Lower leg skin (tissue), 4 donors: ENCODE results near the gene KIF26B. TPM values are rescaled to one million over a fixed set of nuclear protein-coding genes. Genes with fewer than 3 reads are reported as not detected.

Experiments
- DNase-seq, 2 donors: peaks; one replicate each; pipeline ENCODE4 v3.0.0-alpha.2; 2019; ENCODE audit warnings: low spot score in 2 of 2
- H3K4me3 ChIP-seq: fragments of 200-600 bp; sonication (generic); 2 replicates; pipeline ENCODE4 v1.5.1; 2017; ENCODE audit warnings: mild to moderate bottlenecking, low read depth; ENCODE audit not compliant: poor library complexity, severe bottlenecking
- CTCF ChIP-seq, 3 donors: fragments of 450-650 bp; IDR thresholded peaks; one replicate each; pipeline ENCODE4 v1.5.1; 2016; ENCODE audit warnings: antibody characterized with exemption in 3 of 3, mild to moderate bottlenecking in 3 of 3, moderate library complexity in 2 of 3
- POLR2A ChIP-seq, 2 donors: fragments of 450-650 bp; IDR thresholded peaks; one replicate each; pipeline ENCODE4 v1.6.1; 2016 to 2017; ENCODE audit warnings: antibody characterized with exemption in 2 of 2, mild to moderate bottlenecking in 1 of 2, moderate library complexity in 1 of 2
- WGBS, 2 donors: methylation state at CpG; one replicate each; pipeline ENCODE4 v1.1.5; 2018; 5-methylcytosine and 5-hydroxymethylcytosine counted together
- intact Hi-C: fragments of 100-400 bp; cut with DNase I; formaldehyde crosslinking; loops from one replicate; pipeline ENCODE4 v1.15.0; 2023; ENCODE audit warnings: low total_unique reads
- total RNA-seq, 4 donors: library from RNA; depleted of rRNA; stranded (reverse); fragments of >200 nt; gene quantifications; one replicate each; pipeline ENCODE4 v1.1.0, GENCODE V29; 2016

KIF26B gene
- total RNA-seq, 4 donors from 2014 or later = 3.9 to 6.6 (median 5.7) TPM

- intact Hi-C loops = no loop called here
- H3K4me3 ChIP-seq = no peak overlapping the region
- WGBS, 2 donors = 83 to 90% methylated on average over 2 of the region's 2 CpGs
- no peak for TF ChIP-seq CTCF (IDR thresholded peaks at IDR 0.05)
- no peak for TF ChIP-seq POLR2A (IDR thresholded peaks at IDR 0.05)
- no peak for DNase-seq
Measured at GRCh38 chr1:245407983-245408382, 253.2 kb downstream of the KIF26B start.

GRCh38 chr1:245409341-245410195, 254.8 kb downstream of the KIF26B start:
- intact Hi-C loops = no loop called here

GRCh38 chr1:245411245-245412036, 256.7 kb downstream of the KIF26B start:
- no peak overlapping the region for H3K4me3 ChIP-seq
- intact Hi-C loops = no loop called here
- TF ChIP-seq CTCF (IDR thresholded peaks at IDR 0.05) = no peak
- no peak for TF ChIP-seq POLR2A (IDR thresholded peaks at IDR 0.05)
- WGBS, 2 donors = 81% methylated on average over 13 to 14 of the region's 14 CpGs
- DNase-seq = no peak

More at GRCh38 chr1:245409341-245410195, 254.8 kb downstream of the KIF26B start:
- no peak for TF ChIP-seq POLR2A (IDR thresholded peaks at IDR 0.05)
- TF ChIP-seq CTCF (IDR thresholded peaks at IDR 0.05) = no peak
- 79 to 81% methylated on average over 9 of the region's 9 CpGs for WGBS, 2 donors
- DNase-seq = no peak
- no peak overlapping the region for H3K4me3 ChIP-seq

- intact Hi-C loops = no loop called here
- 80 to 84% methylated on average over 5 of the region's 5 CpGs for WGBS, 2 donors
Measured at GRCh38 chr1:245412306-245412705, 257.5 kb downstream of the KIF26B start.

GRCh38 chr1:245416781-245417180, 262.0 kb downstream of the KIF26B start:
- H3K4me3 ChIP-seq = no peak overlapping the region
- TF ChIP-seq CTCF (IDR thresholded peaks at IDR 0.05) (no peak), POLR2A (IDR thresholded peaks at IDR 0.05) (no peak)
- intact Hi-C loops = no loop called here
- no peak for DNase-seq
- WGBS, 2 donors = 92 to 96% methylated on average over 2 of the region's 2 CpGs

More at GRCh38 chr1:245412306-245412705, 257.5 kb downstream of the KIF26B start:
- TF ChIP-seq CTCF (IDR thresholded peaks at IDR 0.05) = no peak
- no peak for TF ChIP-seq POLR2A (IDR thresholded peaks at IDR 0.05)
- no peak overlapping the region for H3K4me3 ChIP-seq
- DNase-seq = no peak
